ENCODE data around the gene LYG1.

The LYG1 gene

DNA sequence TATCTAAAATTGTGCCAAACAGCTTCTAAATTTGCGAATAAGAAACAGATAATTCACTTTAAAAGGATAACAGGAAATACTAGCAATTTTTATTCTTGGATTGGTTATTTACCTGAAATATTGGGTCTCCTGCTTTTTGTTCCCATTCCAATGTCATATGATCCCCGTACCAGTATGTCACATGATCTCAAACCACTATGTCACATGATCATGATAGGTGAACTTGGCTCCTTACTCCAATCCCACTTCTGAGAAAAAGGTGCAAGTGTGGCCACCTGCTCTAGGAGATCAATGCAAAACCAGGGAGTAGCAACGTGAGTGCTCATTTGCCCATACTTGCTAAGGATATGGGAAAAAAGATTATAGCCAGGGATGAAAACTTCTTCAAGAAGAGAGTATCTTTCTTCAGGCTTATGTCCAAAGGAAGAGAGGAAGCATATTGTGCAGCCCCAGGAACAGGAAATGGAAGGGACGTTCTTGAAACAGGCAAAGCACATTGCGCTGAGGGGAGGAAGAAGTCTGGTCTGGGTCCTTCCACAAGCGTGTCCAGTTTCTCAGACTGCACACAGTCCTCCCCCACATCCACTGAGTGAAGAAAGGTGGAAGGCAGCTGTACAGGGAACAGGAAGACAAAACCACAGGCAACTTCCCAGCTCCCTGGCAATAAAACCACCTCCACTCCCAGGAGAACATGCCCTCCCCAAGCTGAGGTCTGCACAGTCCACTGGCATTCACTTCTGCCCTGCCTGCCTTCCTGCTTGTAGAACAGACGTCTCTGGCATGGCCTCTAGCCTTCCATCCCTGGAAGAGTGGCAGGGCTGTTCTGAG, 45.3 kb downstream of the LYG1 start, which contains the start of gene LYG2:
Gene LYG2, minus strand, starts transcription at position 176 of the 828 bp plus-strand sequence. CDS start 1,406 bp downstream, outside the sequence.
- TF ChIP-seq, protein P1, sequence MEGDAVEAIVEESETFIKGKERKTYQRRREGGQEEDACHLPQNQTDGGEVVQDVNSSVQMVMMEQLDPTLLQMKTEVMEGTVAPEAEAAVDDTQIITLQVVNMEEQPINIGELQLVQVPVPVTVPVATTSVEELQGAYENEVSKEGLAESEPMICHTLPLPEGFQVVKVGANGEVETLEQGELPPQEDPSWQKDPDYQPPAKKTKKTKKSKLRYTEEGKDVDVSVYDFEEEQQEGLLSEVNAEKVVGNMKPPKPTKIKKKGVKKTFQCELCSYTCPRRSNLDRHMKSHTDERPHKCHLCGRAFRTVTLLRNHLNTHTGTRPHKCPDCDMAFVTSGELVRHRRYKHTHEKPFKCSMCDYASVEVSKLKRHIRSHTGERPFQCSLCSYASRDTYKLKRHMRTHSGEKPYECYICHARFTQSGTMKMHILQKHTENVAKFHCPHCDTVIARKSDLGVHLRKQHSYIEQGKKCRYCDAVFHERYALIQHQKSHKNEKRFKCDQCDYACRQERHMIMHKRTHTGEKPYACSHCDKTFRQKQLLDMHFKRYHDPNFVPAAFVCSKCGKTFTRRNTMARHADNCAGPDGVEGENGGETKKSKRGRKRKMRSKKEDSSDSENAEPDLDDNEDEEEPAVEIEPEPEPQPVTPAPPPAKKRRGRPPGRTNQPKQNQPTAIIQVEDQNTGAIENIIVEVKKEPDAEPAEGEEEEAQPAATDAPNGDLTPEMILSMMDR (IDR thresholded peaks at IDR 0.05): no peak

DNA sequence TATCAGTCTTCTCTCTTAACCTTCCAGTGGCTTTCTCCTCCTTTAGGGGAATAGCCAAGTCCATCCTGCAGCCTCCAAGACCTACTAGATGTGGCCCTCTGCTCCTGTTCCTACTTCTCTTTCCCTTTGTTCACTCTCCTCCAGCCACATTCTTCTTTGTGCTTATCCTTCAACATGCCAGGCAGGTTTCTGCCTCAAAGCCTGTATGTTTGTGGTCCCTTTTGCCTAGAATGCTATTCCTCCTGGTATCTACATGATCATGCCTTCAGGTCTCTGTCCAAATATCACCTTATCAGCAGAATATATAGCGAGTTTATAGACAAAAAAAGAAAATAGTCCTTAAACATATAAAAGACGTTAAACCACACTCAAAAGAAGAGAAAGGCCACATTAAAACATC, 51.0 kb downstream of the LYG1 start:
- TF ChIP-seq, protein P1 (IDR thresholded peaks at IDR 0.05): no peak

DNA sequence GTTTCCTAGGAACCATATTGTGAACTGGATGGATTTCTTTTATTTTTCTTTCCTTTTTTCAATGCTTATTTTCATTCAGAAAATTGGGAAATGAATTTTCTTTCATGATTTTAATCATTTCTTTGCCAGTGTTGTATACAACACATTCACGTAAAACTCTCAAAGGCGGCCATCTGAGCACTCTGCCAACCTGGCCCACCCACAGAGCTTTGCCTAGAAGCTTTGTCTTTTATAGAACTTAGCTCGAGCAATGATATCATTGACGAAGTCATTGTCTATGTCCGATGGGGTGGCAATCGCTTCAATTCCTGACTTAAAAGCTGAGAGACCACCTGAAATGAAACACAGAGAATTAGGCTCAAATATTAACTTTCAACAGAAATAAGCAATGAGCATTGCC, 58.8 kb downstream of the LYG1 start:
- TF ChIP-seq, protein P1 (IDR thresholded peaks at IDR 0.05): no peak

DNA sequence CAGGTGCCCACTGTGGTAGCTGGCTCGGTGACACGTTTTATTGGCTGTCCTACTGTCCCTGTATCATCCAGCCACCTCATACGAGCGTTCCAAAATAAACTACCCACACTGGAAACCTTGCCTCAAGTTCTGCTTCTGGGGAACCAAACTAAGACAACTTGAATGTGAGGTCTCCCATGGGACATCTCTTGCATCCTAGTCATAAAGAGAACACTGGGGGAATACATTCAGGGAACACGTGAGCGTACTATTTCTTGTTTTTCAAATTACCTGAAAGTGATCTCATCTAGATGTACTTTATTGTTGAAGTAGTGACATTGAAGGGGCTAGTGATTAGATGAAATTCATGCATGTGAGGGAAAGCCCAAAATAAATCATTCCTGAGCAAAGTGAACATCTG, 60.6 kb downstream of the LYG1 start:
- TF ChIP-seq, protein P1 (IDR thresholded peaks at IDR 0.05): no peak

DNA sequence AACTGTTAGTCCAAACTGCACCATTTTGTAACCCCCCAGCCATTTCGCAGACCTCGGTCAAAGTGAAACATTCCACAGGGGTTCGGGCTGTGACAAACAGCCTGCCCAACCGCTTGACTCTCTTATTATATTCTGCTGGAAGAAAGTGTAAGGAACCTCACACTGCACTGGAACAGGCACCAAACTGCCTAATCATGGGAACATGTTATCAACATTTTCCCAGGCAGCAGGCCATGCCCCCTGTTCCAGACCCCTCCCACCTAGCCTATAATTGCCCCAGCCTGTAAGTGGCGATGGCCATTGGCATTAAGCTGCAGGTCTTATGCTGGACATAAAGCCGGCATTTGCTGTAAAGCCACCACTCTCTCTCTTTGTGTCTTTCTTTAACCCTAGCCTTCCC, 62.4 kb downstream of the LYG1 start:
- TF ChIP-seq, protein P1 (IDR thresholded peaks at IDR 0.05): no peak

Measured in LNCAP (cell line).